SK-N-SH treated with all-trans-retinoic acid at 6 μM for 48 hours (cell line): ENCODE data around the gene SPAG9.

ENCODE experiments used
- ATAC-seq: fragments of 200-7000 bp; cut with Tn5 transposase; 3 replicates; pipeline ENCODE4 v1.9.1; 2020; ENCODE audit warnings: mild to moderate bottlenecking, moderate library complexity
- ARNTL ChIP-seq: fragments of 450-650 bp; formaldehyde crosslinking; IDR thresholded peaks from 2 replicates; pipeline ENCODE4 v1.5.0; 2020; ENCODE audit warnings: low read depth, mild to moderate bottlenecking, moderate library complexity, borderline replicate concordance
- BACH2 ChIP-seq: fragments of 250-450 bp; sonication (Bioruptor Pico); IDR thresholded peaks from 2 replicates; pipeline ENCODE4 v1.9.0; 2021; ENCODE audit warnings: mild to moderate bottlenecking, borderline replicate concordance
- CREB5 ChIP-seq: fragments of 250-450 bp; sonication (Bioruptor Pico); IDR thresholded peaks from 2 replicates; pipeline ENCODE4 v1.5.1; 2020; ENCODE audit warnings: low read depth, mild to moderate bottlenecking, moderate library complexity
- CSDC2 ChIP-seq: fragments of 250-450 bp; sonication (Bioruptor Pico); IDR thresholded peaks from 2 replicates; pipeline ENCODE4 v1.5.0; 2020; ENCODE audit warnings: mild to moderate bottlenecking, moderate library complexity
- CSRNP3 ChIP-seq: fragments of 250-450 bp; sonication (Bioruptor Pico); IDR thresholded peaks from 2 replicates; pipeline ENCODE4 v1.5.1; 2021; ENCODE audit warnings: mild to moderate bottlenecking, moderate library complexity
- ESRRG ChIP-seq: fragments of 250-450 bp; sonication (Bioruptor Pico); IDR thresholded peaks from 2 replicates; pipeline ENCODE4 v1.6.1; 2021; ENCODE audit warnings: mild to moderate bottlenecking
- GLIS3 ChIP-seq: fragments of 250-450 bp; sonication (Bioruptor Pico); IDR thresholded peaks from 2 replicates; pipeline ENCODE4 v1.5.0; 2020; ENCODE audit warnings: mild to moderate bottlenecking, moderate library complexity
- ISL1 ChIP-seq: fragments of 250-450 bp; sonication (Bioruptor Pico); IDR thresholded peaks from 2 replicates; pipeline ENCODE4 v2.1.2; 2022; ENCODE audit warnings: mild to moderate bottlenecking, moderate library complexity
- OSR1 ChIP-seq: fragments of 250-450 bp; sonication (Bioruptor Pico); IDR thresholded peaks from 2 replicates; pipeline ENCODE4 v1.8.0; 2022; ENCODE audit warnings: moderate library complexity, mild to moderate bottlenecking, inconsistent platforms
- PATZ1 ChIP-seq: fragments of 250-450 bp; sonication (Bioruptor Pico); IDR thresholded peaks from 2 replicates; pipeline ENCODE4 v1.8.0; 2020; ENCODE audit warnings: mild to moderate bottlenecking, moderate library complexity, borderline replicate concordance
- POU6F1 ChIP-seq: fragments of 250-450 bp; sonication (Bioruptor Pico); IDR thresholded peaks from 2 replicates; pipeline ENCODE4 v1.8.0; 2021; ENCODE audit warnings: low read depth, mild to moderate bottlenecking, moderate library complexity, borderline replicate concordance
- PPARA ChIP-seq: fragments of 250-450 bp; sonication (Bioruptor Pico); IDR thresholded peaks from 2 replicates; pipeline ENCODE4 v1.5.0; 2020; ENCODE audit warnings: mild to moderate bottlenecking, borderline replicate concordance
- RARB ChIP-seq: fragments of 250-450 bp; sonication (Bioruptor Pico); IDR thresholded peaks from 2 replicates; pipeline ENCODE4 v1.8.0; 2021; ENCODE audit warnings: mild to moderate bottlenecking, moderate library complexity
- SNAI2 ChIP-seq: fragments of 250-450 bp; sonication (Bioruptor Pico); IDR thresholded peaks from 2 replicates; pipeline ENCODE4 v1.5.0; 2020; ENCODE audit warnings: mild to moderate bottlenecking, moderate library complexity
- TSHZ2 ChIP-seq: fragments of 250-450 bp; sonication (Bioruptor Pico); IDR thresholded peaks from 2 replicates; pipeline ENCODE4 v1.5.0; 2020; ENCODE audit warnings: mild to moderate bottlenecking, moderate library complexity
- ZC3H10 ChIP-seq: fragments of 250-450 bp; sonication (Bioruptor Pico); IDR thresholded peaks from 2 replicates; pipeline ENCODE4 v1.5.1; 2021; ENCODE audit warnings: mild to moderate bottlenecking, moderate library complexity
- ZFP30 ChIP-seq: fragments of 450-650 bp; formaldehyde crosslinking; IDR thresholded peaks from 2 replicates; pipeline ENCODE4 v1.5.0; 2022; ENCODE audit warnings: mild to moderate bottlenecking, moderate library complexity
- ZNF565 ChIP-seq: fragments of 450-650 bp; formaldehyde crosslinking; conservative IDR thresholded peaks from 2 replicates; pipeline ENCODE4 v1.5.0; 2020; ENCODE audit warnings: low read depth, mild to moderate bottlenecking, moderate library complexity
- ZNF70 ChIP-seq: fragments of 450-650 bp; formaldehyde crosslinking; IDR thresholded peaks from 2 replicates; pipeline ENCODE4 v1.5.0; 2020; ENCODE audit warnings: mild to moderate bottlenecking, moderate library complexity
- ZNF8 ChIP-seq: fragments of 450-650 bp; formaldehyde crosslinking; IDR thresholded peaks from 2 replicates; pipeline ENCODE4 v1.5.0; 2020; ENCODE audit warnings: mild to moderate bottlenecking, moderate library complexity

The SPAG9 gene

GRCh38 chr17:51006601-51007000, 114.1 kb downstream of the SPAG9 start:
- TF ChIP-seq RARB (CRISPR knock-in tag) (no peak), ESRRG (CRISPR knock-in tag) (no peak), ZC3H10 (CRISPR knock-in tag) (no peak), ISL1 (no peak), ZNF8 (CRISPR knock-in tag) (no peak), POU6F1 (CRISPR knock-in tag) (no peak), ZFP30 (no peak), ZNF70 (no peak), OSR1 (CRISPR knock-in tag) (no peak), CSRNP3 (CRISPR knock-in tag) (no peak), CREB5 (no peak), ARNTL (CRISPR knock-in tag) (no peak), PATZ1 (CRISPR knock-in tag) (no peak), CSDC2 (CRISPR knock-in tag) (no peak), TSHZ2 (no peak), GLIS3 (CRISPR knock-in tag) (no peak), ZNF565 (no peak), SNAI2 (CRISPR knock-in tag) (no peak), BACH2 (no peak)
- no peak for ATAC-seq

- no peak for ATAC-seq
- TF ChIP-seq POU6F1 (CRISPR knock-in tag) (no peak), PATZ1 (CRISPR knock-in tag) (no peak), PPARA (no peak), ZNF70 (no peak), ZFP30 (no peak), OSR1 (CRISPR knock-in tag) (no peak)
Measured at GRCh38 chr17:51005768-51006167, 114.9 kb downstream of the SPAG9 start.
